Measurements from ENCODE around the gene ADAMTS17.

DNA sequence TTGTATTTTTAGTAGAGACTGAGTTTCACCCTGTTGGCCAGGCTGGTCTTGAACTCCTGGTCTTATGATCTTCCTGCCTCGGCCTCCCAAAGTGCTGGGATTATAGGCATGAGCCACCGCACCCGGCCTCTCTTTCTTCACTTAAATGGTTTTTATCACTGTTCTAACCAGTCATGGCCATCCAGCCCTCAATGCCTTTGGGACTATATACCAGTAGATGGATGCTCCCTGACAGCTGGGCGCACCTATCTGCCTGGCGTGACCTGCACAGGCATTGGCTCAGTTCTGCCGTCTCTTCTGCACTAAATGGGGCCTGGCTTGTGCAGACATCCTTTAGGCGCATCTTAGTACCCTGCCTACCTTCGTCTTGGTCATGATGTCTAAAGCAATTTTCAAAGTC is 233.4 kb downstream of the ADAMTS17 start:
- TF ChIP-seq CTCF (IDR thresholded peaks at IDR 0.05; ENCODE audit: low read depth, low read length) (no peak), EZH2phosphoT487 (IDR thresholded peaks at IDR 0.05; ENCODE audit: low read depth) (no peak)

All from OCI-LY3 (cell line).